ENCODE measurements around the gene ARID1B. TPM values are rescaled to one million over a fixed set of nuclear protein-coding genes. Genes with fewer than 3 reads are reported as not detected.

The ARID1B gene
- total and polyA plus RNA-seq, 9 donors: 44.2 to 72.5 (median 63.5) TPM

DNA sequence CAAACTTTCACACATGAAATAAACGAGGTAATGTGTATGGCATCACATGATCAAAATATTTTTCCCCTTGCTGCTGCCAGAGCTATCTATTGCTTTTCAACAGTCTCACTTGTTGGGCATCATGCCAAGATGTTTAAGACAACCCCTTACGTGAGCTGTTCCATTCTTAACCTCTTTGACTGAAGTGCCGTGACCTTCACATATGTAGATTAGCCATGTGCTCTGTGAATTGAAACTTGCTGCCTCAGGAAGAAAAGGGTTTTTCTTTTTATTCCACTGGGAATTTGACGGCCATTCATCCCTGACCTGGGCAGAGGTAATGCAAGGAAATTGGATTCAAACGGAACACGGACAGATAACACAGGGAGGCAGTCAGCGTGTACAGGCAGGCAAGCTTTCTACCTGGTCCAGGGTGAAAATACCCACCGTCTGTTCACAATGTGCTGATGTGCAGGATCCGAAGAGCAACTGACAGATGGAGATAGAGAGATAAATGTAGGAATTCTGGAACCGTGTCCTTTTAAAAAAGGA, 14.2 kb downstream of the ARID1B start:
- H3K9me3 ChIP-seq (replicated peaks; ENCODE audit: control insufficient read depth, low read depth, low read length): no peaks in the 10 kb centered on the region
- WGBS (ENCODE audit: insufficient coverage): 36% methylated on average over 7 of the region's 10 CpGs
- H3K4me3 ChIP-seq (ENCODE audit: low read length): no peak overlapping the region
- no peak overlapping the region for H3K27ac ChIP-seq (ENCODE audit: low read length)
- no peaks in the 10 kb centered on the region for H3K36me3 ChIP-seq (ENCODE audit: control insufficient read depth, insufficient read depth, low read length)
- H3K27me3 ChIP-seq (ENCODE audit: control insufficient read depth, insufficient read depth, low read length): no peaks in the 10 kb centered on the region
- peaks cover 16% of the 10 kb centered on the region for H3K4me1 ChIP-seq (ENCODE audit: control insufficient read depth, insufficient read depth, low read length)
- DNase-seq: peak; percentile 74

DNA sequence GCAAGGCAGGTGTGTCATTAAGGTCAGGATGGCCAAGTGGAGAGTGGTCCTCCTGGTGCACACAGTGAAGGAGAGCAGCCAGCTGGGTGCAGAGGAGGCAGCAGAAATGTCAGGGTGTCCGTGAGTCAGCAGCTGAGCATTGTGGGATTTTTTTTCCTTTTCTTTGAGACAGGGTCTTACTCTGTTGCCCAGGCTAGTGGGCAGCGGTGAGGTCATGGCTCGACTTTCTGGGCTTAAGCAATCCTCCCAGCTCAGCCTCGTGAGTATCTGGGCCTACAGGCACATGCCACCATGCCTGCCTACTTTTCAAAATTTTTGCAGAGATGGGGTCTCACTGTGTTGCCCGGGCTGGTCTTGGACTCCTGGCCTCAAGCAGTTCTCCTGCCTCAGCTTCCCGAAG, 16.0 kb downstream of the ARID1B start:
- 90% methylated on average over 5 of the region's 6 CpGs for WGBS (ENCODE audit: insufficient coverage)
- peaks cover 17% of the 10 kb centered on the region for H3K4me1 ChIP-seq (ENCODE audit: control insufficient read depth, insufficient read depth, low read length)
- H3K9me3 ChIP-seq (replicated peaks; ENCODE audit: control insufficient read depth, low read depth, low read length): no peaks in the 10 kb centered on the region

DNA sequence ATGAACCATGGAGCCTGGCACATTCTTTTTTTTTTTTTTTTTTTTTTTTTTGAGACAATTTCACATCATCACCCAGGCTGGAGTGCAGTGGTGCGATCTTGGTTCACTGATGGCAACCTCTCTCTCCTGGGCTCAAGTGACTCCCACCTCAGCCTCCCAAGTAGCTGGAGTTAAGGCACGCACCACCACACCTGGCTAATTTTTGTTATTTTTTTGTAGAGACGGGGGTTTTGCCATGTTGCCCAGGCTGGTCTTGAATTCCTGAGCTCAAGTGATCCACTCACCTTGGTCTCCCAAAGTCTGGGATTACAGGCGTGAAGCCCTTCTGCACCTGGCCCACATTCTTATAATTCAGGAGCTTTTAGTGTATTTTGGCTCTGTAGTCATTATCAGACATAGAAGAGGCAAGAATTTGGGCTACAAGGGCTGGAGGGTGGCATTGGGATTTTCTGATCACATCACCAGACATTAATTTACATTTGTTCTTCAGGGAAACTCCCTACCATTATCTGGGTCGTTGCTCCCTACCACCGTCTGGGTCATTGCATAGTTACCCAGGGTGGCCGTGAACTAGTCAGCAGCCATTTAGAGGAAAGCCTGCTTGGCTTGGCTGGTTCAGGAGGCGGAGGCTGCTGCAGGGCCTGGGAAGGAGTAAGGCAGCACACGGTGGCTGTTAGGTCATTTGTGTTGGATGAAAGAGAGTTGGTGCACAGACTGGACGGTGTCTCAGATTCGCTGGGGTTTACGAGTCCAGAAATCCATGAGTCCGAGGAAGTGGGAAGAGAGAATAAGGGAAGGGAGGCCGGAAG, 17.6 kb downstream of the ARID1B start:
- 59% methylated on average over 6 of the region's 14 CpGs for WGBS (ENCODE audit: insufficient coverage)
- Histone ChIP-seq H3K36me3 (ENCODE audit: control insufficient read depth, insufficient read depth, low read length) (no peaks in the 10 kb centered on the region), H3K27ac (ENCODE audit: low read length) (no peak overlapping the region), H3K4me3 (ENCODE audit: low read length) (no peak overlapping the region), H3K4me1 (ENCODE audit: control insufficient read depth, insufficient read depth, low read length) (peaks cover 18% of the 10 kb centered on the region), H3K27me3 (ENCODE audit: control insufficient read depth, insufficient read depth, low read length) (no peaks in the 10 kb centered on the region), H3K9me3 (replicated peaks; ENCODE audit: control insufficient read depth, low read depth, low read length) (no peaks in the 10 kb centered on the region)
- DNase-seq: no peak

More for the DNA sequence above, 16.0 kb downstream of the ARID1B start:
- no peak for DNase-seq
- no peaks in the 10 kb centered on the region for H3K36me3 ChIP-seq (ENCODE audit: control insufficient read depth, insufficient read depth, low read length)
- no peak overlapping the region for H3K27ac ChIP-seq (ENCODE audit: low read length)
- H3K4me3 ChIP-seq (ENCODE audit: low read length): no peak overlapping the region
- no peaks in the 10 kb centered on the region for H3K27me3 ChIP-seq (ENCODE audit: control insufficient read depth, insufficient read depth, low read length)

DNA sequence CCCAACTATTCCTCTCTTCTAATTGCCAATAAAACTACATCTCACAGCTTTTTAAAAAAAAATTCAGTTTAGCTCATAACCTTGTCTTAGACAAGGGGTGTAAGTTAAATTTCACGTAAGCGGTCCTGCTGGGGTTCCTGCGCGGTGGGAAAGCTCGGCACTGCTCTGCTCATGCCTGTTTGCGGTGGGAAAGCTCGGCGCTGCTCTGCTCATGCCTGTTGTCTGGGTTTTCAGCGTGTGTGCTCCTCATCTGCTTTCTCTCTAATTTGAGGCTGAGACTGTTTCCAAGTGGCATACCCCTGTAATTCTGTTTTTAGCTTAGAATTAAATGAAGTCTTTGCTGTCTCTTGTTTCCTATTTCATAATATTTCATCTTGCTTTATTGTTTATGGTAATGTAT, 18.6 kb downstream of the ARID1B start:
- 95% methylated on average over 8 of the region's 9 CpGs for WGBS (ENCODE audit: insufficient coverage)
- no peaks in the 10 kb centered on the region for H3K36me3 ChIP-seq (ENCODE audit: control insufficient read depth, insufficient read depth, low read length)
- no peak overlapping the region for H3K27ac ChIP-seq (ENCODE audit: low read length)
- DNase-seq: peak; percentile 32
- H3K27me3 ChIP-seq (ENCODE audit: control insufficient read depth, insufficient read depth, low read length): no peaks in the 10 kb centered on the region
- no peaks in the 10 kb centered on the region for H3K9me3 ChIP-seq (replicated peaks; ENCODE audit: control insufficient read depth, low read depth, low read length)
- no peak overlapping the region for H3K4me3 ChIP-seq (ENCODE audit: low read length)
- H3K4me1 ChIP-seq (ENCODE audit: control insufficient read depth, insufficient read depth, low read length): peaks cover 16% of the 10 kb centered on the region

DNA sequence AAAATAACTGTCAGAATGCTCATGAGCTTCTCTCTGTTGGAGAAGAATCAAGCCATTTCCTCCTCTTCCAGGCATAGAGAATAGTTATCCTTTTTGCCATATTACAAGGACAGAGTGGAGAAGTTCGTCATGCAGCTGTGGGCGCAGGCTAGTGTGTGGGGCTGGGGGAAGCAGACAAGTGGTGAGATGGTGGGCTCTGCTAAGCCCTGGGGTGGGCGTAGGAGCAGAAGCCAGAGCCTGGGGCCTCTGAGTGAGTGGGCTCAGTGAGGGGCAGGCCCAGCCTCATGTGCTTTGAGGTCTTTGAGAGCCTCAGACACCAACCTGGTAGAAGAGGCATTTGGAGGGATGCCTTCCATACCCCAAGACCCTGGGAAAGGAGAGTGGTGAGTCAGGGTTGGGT, 19.4 kb downstream of the ARID1B start:
- DNase-seq: no peak
- H3K4me1 ChIP-seq (ENCODE audit: control insufficient read depth, insufficient read depth, low read length): peaks cover 11% of the 10 kb centered on the region
- no peak overlapping the region for H3K27ac ChIP-seq (ENCODE audit: low read length)
- H3K36me3 ChIP-seq (ENCODE audit: control insufficient read depth, insufficient read depth, low read length): no peaks in the 10 kb centered on the region
- H3K4me3 ChIP-seq (ENCODE audit: low read length): no peak overlapping the region
- WGBS (ENCODE audit: insufficient coverage): 89% methylated on average over 3 of the region's 3 CpGs
- no peaks in the 10 kb centered on the region for H3K9me3 ChIP-seq (replicated peaks; ENCODE audit: control insufficient read depth, low read depth, low read length)
- H3K27me3 ChIP-seq (ENCODE audit: control insufficient read depth, insufficient read depth, low read length): no peaks in the 10 kb centered on the region

DNA sequence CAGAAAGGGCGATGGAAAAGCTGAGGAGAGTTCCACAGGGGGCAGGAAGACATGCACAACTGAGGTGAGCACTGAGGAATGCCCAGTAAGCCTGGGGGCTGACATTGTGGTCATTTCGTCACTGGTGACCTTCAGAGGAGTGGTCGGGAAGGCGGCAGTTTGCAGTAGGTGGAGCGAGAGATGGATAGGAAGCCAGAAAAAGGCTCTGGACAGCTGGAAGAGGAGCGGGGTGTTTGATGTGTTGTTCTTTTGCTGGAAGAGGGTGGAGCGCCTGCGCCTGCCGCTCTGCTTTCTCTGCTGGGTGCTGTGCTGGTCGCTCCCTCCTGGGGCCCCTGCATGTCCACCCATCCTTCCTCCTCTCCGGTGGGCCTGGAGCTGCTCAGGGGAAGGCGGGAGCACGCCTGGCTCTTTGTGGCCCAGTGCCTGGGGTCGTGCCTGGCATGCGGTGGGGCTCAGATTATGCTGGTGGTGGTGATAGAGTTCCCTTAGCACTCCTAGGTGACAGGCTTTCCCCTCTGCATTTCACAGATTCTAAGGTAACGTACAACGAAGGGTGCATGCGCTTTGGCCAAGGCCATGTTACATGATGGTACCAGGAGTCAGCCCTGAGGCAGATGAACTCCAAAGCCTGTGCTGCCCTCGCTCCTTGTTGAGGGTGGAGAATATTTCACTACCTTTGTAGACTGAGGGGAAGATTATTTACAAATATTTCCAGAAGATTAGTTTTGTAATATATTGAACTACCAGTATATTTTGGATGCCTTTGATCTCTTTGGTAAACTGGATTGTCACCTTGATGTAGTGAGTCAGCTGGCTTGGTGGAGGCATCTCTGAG, 20.9 kb downstream of the ARID1B start:
- 84% methylated on average over 5 of the region's 19 CpGs for WGBS (ENCODE audit: insufficient coverage)
- peaks cover 11% of the 10 kb centered on the region for H3K4me1 ChIP-seq (ENCODE audit: control insufficient read depth, insufficient read depth, low read length)
- H3K4me3 ChIP-seq (ENCODE audit: low read length): no peak overlapping the region
- no peak overlapping the region for H3K27ac ChIP-seq (ENCODE audit: low read length)
- DNase-seq: no peak
- H3K9me3 ChIP-seq (replicated peaks; ENCODE audit: control insufficient read depth, low read depth, low read length): no peaks in the 10 kb centered on the region
- no peaks in the 10 kb centered on the region for H3K27me3 ChIP-seq (ENCODE audit: control insufficient read depth, insufficient read depth, low read length)
- H3K36me3 ChIP-seq (ENCODE audit: control insufficient read depth, insufficient read depth, low read length): no peaks in the 10 kb centered on the region

DNA sequence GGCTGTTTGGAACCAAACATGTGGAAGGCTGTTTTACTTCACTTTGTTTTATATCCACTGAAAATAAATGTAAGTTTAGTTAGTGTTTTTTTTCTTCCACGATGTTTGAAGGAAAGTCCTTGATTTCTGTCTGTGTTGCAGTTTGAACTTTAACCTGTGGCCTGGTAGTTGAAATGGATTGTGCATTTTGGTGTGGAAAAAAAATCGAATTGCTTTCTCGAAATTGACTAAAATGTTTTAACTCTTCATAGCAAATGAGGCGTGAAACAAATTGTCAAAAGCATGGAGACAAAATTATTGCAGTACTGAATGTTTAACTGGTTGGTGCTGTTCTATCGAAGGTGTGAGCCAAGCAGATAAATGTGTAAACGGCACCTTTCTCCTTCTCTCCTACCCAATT, 24.5 kb downstream of the ARID1B start:
- H3K27ac ChIP-seq (ENCODE audit: low read length): no peak overlapping the region
- no peaks in the 10 kb centered on the region for H3K9me3 ChIP-seq (replicated peaks; ENCODE audit: control insufficient read depth, low read depth, low read length)
- H3K27me3 ChIP-seq (ENCODE audit: control insufficient read depth, insufficient read depth, low read length): no peaks in the 10 kb centered on the region
- no CpG with 5 or more reads among the region's 6 CpGs for WGBS (ENCODE audit: insufficient coverage)
- H3K4me3 ChIP-seq (ENCODE audit: low read length): no peak overlapping the region
- H3K4me1 ChIP-seq (ENCODE audit: control insufficient read depth, insufficient read depth, low read length): peaks cover 6% of the 10 kb centered on the region
- DNase-seq: no peak
- H3K36me3 ChIP-seq (ENCODE audit: control insufficient read depth, insufficient read depth, low read length): no peaks in the 10 kb centered on the region

DNA sequence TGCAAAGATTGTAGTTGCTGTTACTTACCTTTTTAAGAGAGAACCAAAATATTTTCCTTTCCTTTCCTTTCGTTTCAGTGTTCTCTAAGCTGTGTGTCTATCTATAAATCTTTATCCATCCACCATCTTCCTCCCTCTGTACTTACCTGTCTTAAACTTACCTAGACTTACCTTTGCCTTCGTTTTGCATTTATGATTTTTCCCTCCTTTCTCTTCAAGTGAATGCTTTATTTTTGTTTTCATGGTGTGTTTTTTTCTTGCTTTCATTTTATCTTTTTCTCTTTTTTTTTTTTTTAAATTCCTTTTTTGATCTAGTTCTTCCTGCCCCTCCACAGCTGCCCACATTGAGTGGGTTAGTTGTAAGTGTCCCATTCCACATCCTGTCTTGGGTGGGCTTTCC, 26.2 kb downstream of the ARID1B start:
- no peak overlapping the region for H3K27ac ChIP-seq (ENCODE audit: low read length)
- H3K9me3 ChIP-seq (replicated peaks; ENCODE audit: control insufficient read depth, low read depth, low read length): no peaks in the 10 kb centered on the region
- no peaks in the 10 kb centered on the region for H3K36me3 ChIP-seq (ENCODE audit: control insufficient read depth, insufficient read depth, low read length)
- no peaks in the 10 kb centered on the region for H3K4me1 ChIP-seq (ENCODE audit: control insufficient read depth, insufficient read depth, low read length)
- no peaks in the 10 kb centered on the region for H3K27me3 ChIP-seq (ENCODE audit: control insufficient read depth, insufficient read depth, low read length)
- DNase-seq: no peak
- 40% methylated on average over 1 of the region's 2 CpGs for WGBS (ENCODE audit: insufficient coverage)
- H3K4me3 ChIP-seq (ENCODE audit: low read length): no peak overlapping the region

DNA sequence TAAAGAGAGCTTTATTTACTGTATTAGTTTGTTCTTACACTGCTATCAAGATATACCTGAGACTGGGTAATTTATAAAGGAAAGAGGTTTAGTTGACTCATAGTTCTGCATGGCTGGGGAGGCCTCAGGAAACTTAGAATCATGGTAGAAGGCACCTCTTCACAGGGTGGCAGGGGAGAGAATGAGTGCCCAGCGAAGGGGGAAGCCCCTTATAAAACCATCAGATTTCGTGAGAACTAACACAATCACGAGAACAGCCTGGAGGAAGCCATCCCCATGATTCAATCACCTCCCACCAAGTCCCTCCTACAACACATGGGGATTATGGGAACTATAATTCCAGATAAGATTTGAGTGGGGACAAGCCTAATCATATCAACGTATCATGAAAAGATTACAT, 27.2 kb downstream of the ARID1B start:
- Histone ChIP-seq H3K27me3 (ENCODE audit: control insufficient read depth, insufficient read depth, low read length) (no peaks in the 10 kb centered on the region), H3K27ac (ENCODE audit: low read length) (no peak overlapping the region), H3K9me3 (replicated peaks; ENCODE audit: control insufficient read depth, low read depth, low read length) (no peaks in the 10 kb centered on the region), H3K4me3 (ENCODE audit: low read length) (no peak overlapping the region), H3K4me1 (ENCODE audit: control insufficient read depth, insufficient read depth, low read length) (peaks cover 2% of the 10 kb centered on the region), H3K36me3 (ENCODE audit: control insufficient read depth, insufficient read depth, low read length) (no peaks in the 10 kb centered on the region)
- WGBS (ENCODE audit: insufficient coverage): no CpG with 5 or more reads among the region's 4 CpGs
- no peak for DNase-seq

DNA sequence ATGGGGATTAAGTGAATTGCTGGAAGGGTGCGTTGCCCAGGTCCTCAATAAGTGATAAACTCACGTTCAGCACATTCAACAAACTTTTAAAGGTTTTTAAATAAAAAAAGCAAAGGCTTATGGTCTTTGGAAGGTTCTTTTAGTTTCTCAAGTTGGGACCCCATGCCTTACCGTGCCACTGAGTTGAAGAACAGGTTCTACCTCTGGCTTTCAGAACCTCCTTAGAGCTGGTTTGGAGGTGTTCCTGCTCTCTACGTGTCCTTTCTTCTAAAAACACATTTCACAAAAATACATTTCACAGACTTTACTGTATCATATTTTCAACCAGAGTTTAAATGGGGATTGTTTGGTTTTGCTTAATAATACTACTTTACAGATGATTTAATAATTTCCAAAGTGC, 29.0 kb downstream of the ARID1B start:
- DNase-seq: no peak
- WGBS (ENCODE audit: insufficient coverage): 80% methylated on average over 1 of the region's 4 CpGs
- H3K9me3 ChIP-seq (replicated peaks; ENCODE audit: control insufficient read depth, low read depth, low read length): no peaks in the 10 kb centered on the region
- H3K27me3 ChIP-seq (ENCODE audit: control insufficient read depth, insufficient read depth, low read length): no peaks in the 10 kb centered on the region
- H3K4me3 ChIP-seq (ENCODE audit: low read length): no peak overlapping the region
- no peak overlapping the region for H3K27ac ChIP-seq (ENCODE audit: low read length)
- H3K36me3 ChIP-seq (ENCODE audit: control insufficient read depth, insufficient read depth, low read length): no peaks in the 10 kb centered on the region
- peaks cover 6% of the 10 kb centered on the region for H3K4me1 ChIP-seq (ENCODE audit: control insufficient read depth, insufficient read depth, low read length)
